Measurements from ENCODE around the gene OR10A3. TPM values are rescaled to one million over a fixed set of nuclear protein-coding genes. Genes with fewer than 3 reads are reported as not detected.

Gene OR10A3
- total and polyA plus RNA-seq, 2 of the 8 experiments (the other 6 are each of a cell fraction or from before 2014, with no cell fraction given), result not detected

GRCh38 chr11:7986768-7987559 is 45.5 kb upstream of the OR10A3 start, which contains the start of gene EIF3F (continued):
- TF ChIP-seq ATF3 (IDR thresholded peaks at IDR 0.05; ENCODE audit: insufficient read depth, low read depth, low read length) (peak; percentile 72), ATF2 (IDR thresholded peaks at IDR 0.05; ENCODE audit: low read length) (peak; percentile 76; the same call in 1 of the 2 replicates), BRCA1 (IDR thresholded peaks at IDR 0.05; ENCODE audit: low read depth, low read length) (no peak), CHD7 (IDR thresholded peaks at IDR 0.05; ENCODE audit: insufficient replicate concordance, low read length) (peak; percentile 52), ZNF274 (IDR thresholded peaks at IDR 0.05; ENCODE audit: borderline replicate concordance, extremely low read depth, low read length) (no peak)

All from H1 (cell line).